ENCODE data around the gene IFT20.
A peak's percentile ranks its signal among the peaks of the same experiment; 100 is the strongest.
"Not testable (repeated sequence)": the region's sequence is repeated elsewhere in the genome, so short reads cannot be mapped to it uniquely, and the experiment has no call there.

IFT20 gene

GRCh38 chr17:28315846-28316705, 19.2 kb downstream of the IFT20 start:
- no peak for DNase-seq (ENCODE audit: low spot score)

GRCh38 chr17:28313841-28314240, 21.4 kb downstream of the IFT20 start:
- no peak for DNase-seq (ENCODE audit: low spot score)

DNA sequence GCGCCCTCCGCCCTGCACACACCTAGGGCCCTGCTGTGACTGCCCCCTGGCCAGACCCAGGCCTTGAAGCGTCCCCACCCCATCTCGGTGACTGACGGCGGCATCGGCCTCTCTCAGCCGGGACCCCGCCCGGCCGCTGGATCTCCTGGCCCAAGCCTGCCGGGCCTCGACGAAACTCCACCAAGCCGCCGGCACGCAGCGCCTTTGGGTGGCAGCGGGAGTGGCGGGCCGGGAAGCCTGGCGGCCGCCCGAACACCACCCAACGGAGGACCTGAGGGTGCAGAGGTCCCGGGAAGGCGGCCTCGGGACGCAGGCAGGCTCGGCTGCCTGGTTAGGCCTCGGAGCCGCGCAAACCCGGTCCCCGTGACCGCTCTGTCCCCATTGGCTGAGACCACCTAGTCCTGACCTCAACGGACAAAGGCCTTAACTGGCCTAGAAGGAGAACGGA, 28.3 kb downstream of the IFT20 start:
- no peak for DNase-seq (ENCODE audit: low spot score)

DNA sequence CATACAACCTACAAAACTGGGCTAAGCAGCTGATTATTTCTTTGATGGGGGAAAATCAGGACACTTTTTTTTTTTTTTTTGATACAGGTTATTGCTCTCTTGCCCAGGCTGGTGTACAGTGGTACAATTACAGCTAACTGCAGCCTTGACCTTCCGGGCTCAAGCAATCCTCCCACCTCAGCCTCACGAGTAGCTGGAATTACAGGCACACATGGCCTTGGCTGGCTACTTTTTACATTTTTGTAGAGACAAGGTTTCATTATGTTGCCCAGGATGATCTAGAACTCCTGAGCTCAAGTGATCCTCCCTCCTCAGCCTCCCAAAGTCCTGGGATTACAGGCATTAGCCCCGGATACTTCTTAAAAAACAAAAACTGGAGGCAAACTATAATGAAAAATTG, 36.8 kb downstream of the IFT20 start:
- no peak for DNase-seq (ENCODE audit: low spot score)

DNA sequence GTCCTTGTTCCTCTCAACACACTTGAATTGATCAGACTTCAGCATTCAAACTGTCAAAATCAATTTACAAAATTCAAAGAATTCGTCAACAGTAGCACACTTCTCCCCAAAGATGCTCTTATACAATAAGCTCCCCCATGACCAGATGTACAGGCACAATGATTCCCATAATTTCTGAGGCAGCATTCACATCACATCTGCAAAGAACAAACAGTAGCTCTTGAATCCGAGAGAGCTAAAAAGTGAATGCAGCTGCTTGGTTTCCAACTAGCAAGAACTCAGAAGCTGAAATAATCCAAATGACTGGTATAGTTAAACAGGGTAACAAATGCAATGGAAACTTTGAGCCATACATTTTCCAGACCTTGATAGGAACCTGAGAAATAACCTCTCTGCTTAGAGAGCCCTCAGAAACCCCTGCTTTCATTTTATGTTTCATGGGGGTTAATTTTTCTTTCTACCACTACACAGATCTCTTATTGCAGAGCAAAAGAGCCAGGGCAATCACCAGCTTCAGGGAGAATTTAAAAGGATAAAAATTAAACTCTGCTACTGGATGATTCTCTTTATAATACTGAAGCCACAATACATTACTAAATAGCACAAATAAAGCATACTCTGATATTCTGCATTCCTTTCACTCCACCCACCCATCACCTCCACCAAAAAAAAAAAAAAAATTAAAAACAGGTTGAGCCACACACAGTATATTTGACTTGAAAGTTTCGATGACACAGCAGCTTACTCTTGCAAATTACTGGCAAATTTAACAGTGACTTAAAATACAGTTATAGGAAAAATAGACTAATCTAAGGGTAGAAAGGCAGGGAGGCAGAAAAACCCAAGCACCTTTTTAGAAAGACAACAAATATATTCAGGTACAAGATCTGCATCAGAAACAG, 39.3 kb downstream of the IFT20 start:
- no peak for DNase-seq (ENCODE audit: low spot score)

DNA sequence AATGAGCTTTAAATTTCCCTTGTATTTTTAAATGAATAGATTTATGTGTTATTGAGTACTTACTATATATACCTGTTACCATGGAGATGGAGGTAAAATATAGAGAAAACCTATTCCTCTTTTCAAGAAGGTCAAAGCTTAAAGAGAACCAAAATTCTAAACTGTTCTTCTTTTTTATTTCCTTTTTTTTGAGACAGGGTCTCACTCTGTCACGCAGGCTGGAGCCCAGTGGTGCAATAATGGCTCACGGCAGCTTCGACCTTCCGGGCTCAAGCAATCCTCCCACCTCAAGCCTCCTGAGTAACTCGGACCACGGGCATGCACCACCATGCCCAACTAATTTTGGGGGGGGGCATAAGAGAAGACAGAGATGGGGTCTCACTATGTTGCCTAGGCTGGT, 41.3 kb downstream of the IFT20 start:
- no peak for DNase-seq (ENCODE audit: low spot score)

DNA sequence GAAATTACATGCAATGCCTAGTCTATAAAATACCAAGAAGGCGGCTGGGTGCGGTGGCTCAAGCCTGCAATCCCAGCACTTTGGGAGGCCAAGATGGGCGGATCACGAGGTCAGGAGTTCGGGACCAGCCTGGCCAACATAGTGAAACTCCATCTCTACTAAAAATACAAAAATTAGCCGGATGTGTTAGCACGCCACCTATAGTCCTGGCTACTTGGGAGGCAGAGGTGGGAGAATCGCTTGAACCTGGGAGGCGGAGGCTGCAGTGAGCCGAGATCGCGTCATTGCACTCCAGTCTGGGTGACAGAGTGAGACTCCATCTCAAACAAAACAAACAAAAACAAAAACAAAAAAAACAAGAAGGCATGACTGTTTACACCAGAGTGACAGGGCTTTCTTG, 42.4 kb downstream of the IFT20 start:
- not testable (repeated sequence) for DNase-seq (ENCODE audit: low spot score)

GRCh38 chr17:28291780-28292330, 43.4 kb downstream of the IFT20 start:
- no peak for DNase-seq (ENCODE audit: low spot score)

GRCh38 chr17:28290703-28291102, 44.6 kb downstream of the IFT20 start:
- DNase-seq (ENCODE audit: low spot score), result no peak

- DNase-seq (ENCODE audit: low spot score), result no peak
Observed at GRCh38 chr17:28285965-28286364, 49.3 kb downstream of the IFT20 start.

GRCh38 chr17:28282596-28282995, 52.7 kb downstream of the IFT20 start:
- DNase-seq (ENCODE audit: low spot score), result peak; percentile 43

DNA sequence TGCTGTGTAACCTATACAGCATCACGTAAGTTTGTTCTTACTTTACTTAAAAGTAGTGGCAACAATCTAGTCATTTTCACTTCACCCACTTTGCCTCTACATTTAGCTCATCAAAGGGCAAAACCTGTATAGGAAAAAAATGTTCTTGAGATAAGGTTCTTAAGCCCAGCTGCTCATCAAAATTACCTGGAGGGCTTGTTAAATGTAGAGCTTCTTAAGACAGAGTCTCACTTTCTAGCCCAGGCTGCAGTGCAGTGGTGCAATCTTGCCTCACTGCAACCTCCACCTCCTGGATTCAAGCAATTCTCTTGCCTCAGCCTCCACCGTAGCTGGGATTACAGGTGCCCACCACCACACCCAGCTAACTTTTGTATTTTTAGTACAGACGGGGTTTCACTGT, 54.4 kb downstream of the IFT20 start:
- no peak for DNase-seq (ENCODE audit: low spot score)

GRCh38 chr17:28279411-28279810, 55.9 kb downstream of the IFT20 start:
- peak; percentile 22 for DNase-seq (ENCODE audit: low spot score)
